Esophagus muscularis mucosa (tissue), 4 donors: ENCODE results near the gene POLN. TPM values are rescaled to one million over a fixed set of nuclear protein-coding genes. Genes with fewer than 3 reads are reported as not detected.
"Not testable (repeated sequence)": the region's sequence is repeated elsewhere in the genome, so short reads cannot be mapped to it uniquely, and the experiment has no call there.

ENCODE experiments used
- DNase-seq: peaks from one replicate; pipeline ENCODE4 v3.0.0-alpha.2; 2017; ENCODE audit errors: extremely low spot score
- H3K27ac ChIP-seq, 4 donors: fragments of 200-600 bp; sonication (generic); replicated peaks in 1 of 4; 1 replicate in 3 of 4; 2 replicates in 1 of 4; pipeline ENCODE4 v1.5.1; 2016 to 2019; ENCODE audit warnings: mild to moderate bottlenecking in 1 of 4
- H3K27me3 ChIP-seq, 4 donors: fragments of 200-600 bp; sonication (generic); one replicate each; pipeline versions ENCODE4 v1.5.1 to v1.6.0; 2016 to 2019
- H3K36me3 ChIP-seq, 4 donors: fragments of 200-600 bp; sonication (generic); one replicate each; pipeline ENCODE4 v1.5.1; 2016 to 2019
- H3K4me1 ChIP-seq, 4 donors: fragments of 200-600 bp; sonication (generic); one replicate each; pipeline ENCODE4 v1.5.1; 2016 to 2019
- H3K4me3 ChIP-seq, 4 donors: fragments of 200-600 bp; sonication (generic); 1 replicate in 2 of 4; 2 replicates in 2 of 4; pipeline ENCODE4 v1.5.1; 2016 to 2019; ENCODE audit warnings: mild to moderate bottlenecking in 4 of 4, moderate library complexity in 1 of 4
- H3K9me3 ChIP-seq, 4 donors: fragments of 200-600 bp; sonication (generic); 1 replicate in 3 of 4; 2 replicates in 1 of 4; pipeline ENCODE4 v1.5.1; 2016 to 2019
- CTCF ChIP-seq, 3 experiments: fragments of 200-600 bp in 2 of 3; fragments of 450-650 bp in 1 of 3; sonication (generic) in 2 of 3; IDR thresholded peaks; one replicate each; pipeline ENCODE4 v1.5.1; 2017 to 2019; ENCODE audit warnings: antibody characterized with exemption in 3 of 3, mild to moderate bottlenecking in 2 of 3, moderate library complexity in 1 of 3
- EP300 ChIP-seq: sonication (generic); formaldehyde crosslinking; IDR thresholded peaks from one replicate; pipeline ENCODE4 v1.6.1; 2017; ENCODE audit warnings: antibody characterized with exemption
- POLR2A ChIP-seq: fragments of 450-650 bp; IDR thresholded peaks from one replicate; pipeline ENCODE4 v1.6.1; 2017; ENCODE audit warnings: antibody characterized with exemption, moderate library complexity, mild to moderate bottlenecking, low read depth
- POLR2AphosphoS5 ChIP-seq, 2 donors: sonication (generic); formaldehyde crosslinking; IDR thresholded peaks; one replicate each; pipeline ENCODE4 v1.6.1; 2017; ENCODE audit warnings: antibody characterized with exemption in 2 of 2
- WGBS: methylation state at CpG from one replicate; pipeline ENCODE4 v1.1.5; 2018; 5-methylcytosine and 5-hydroxymethylcytosine counted together
- intact Hi-C: fragments of 100-400 bp; cut with DNase I; formaldehyde crosslinking; loops from one replicate; pipeline ENCODE4 v1.15.1; 2023
- total RNA-seq, 4 donors: library from RNA; depleted of rRNA; stranded (reverse); fragments of >200 nt; gene quantifications; one replicate each; pipeline versions ENCODE4 v1.1.0 to v1.2.1, GENCODE V29; 2016

The POLN gene
- total RNA-seq, 4 donors from 2014 or later = 1.2 to 3.3 (median 2.7) TPM

GRCh38 chr4:2277956-2278355 is 36.0 kb upstream of the POLN start:
- no peak overlapping the region for H3K27ac ChIP-seq
- no peak for DNase-seq
- intact Hi-C loops = no loop called here
- WGBS = 84% methylated on average over 9 of the region's 9 CpGs
- TF ChIP-seq CTCF (IDR thresholded peaks at IDR 0.05) (no peak), EP300 (no peak), POLR2A (no peak), POLR2AphosphoS5 (IDR thresholded peaks at IDR 0.05) (no peak)
- H3K4me3 ChIP-seq = no peak overlapping the region
- H3K4me1 ChIP-seq = no peaks in the 10 kb centered on the region
- H3K9me3 ChIP-seq = no peaks in the 10 kb centered on the region
- H3K36me3 ChIP-seq = peaks cover 0 to 7% (median 2%) of the 10 kb centered on the region in 4 donors
- no peaks in the 10 kb centered on the region for H3K27me3 ChIP-seq

GRCh38 chr4:2276581-2277325 is 34.8 kb upstream of the POLN start:
- H3K27ac ChIP-seq = no peak overlapping the region
- H3K4me1 ChIP-seq = no peaks in the 10 kb centered on the region
- TF ChIP-seq EP300 (no peak), POLR2AphosphoS5 (IDR thresholded peaks at IDR 0.05) (no peak), CTCF (IDR thresholded peaks at IDR 0.05) (no peak), POLR2A (no peak)
- no peak for DNase-seq
- no peak overlapping the region for H3K4me3 ChIP-seq
- H3K9me3 ChIP-seq = no peaks in the 10 kb centered on the region
- peaks cover 0 to 12% (median 4%) of the 10 kb centered on the region in 4 donors for H3K36me3 ChIP-seq
- intact Hi-C loops = no loop called here
- no peaks in the 10 kb centered on the region for H3K27me3 ChIP-seq
- WGBS = 96% methylated on average over 30 of the region's 30 CpGs

- Histone ChIP-seq H3K27ac (no peak overlapping the region), H3K4me3 (no peak overlapping the region), H3K9me3 (no peaks in the 10 kb centered on the region), H3K36me3 (peaks cover 0 to 19% (median 11%) of the 10 kb centered on the region in 4 donors), H3K4me1 (no peaks in the 10 kb centered on the region), H3K27me3 (no peaks in the 10 kb centered on the region)
- TF ChIP-seq CTCF (IDR thresholded peaks at IDR 0.05) (no peak), EP300 (no peak), POLR2AphosphoS5 (IDR thresholded peaks at IDR 0.05) (no peak), POLR2A (no peak)
- 95% methylated on average over 41 of the region's 44 CpGs for WGBS
- no peak for DNase-seq
- intact Hi-C loops = no loop called here
Observed at GRCh38 chr4:2275546-2276251, 33.8 kb upstream of the POLN start.

- H3K4me1 ChIP-seq, H3K9me3 ChIP-seq, H3K27me3 ChIP-seq, H3K4me3 ChIP-seq, H3K27ac ChIP-seq, intact Hi-C loops, DNase-seq: not testable (repeated sequence)
- H3K36me3 ChIP-seq = peaks cover 0 to 26% (median 15%) of the 10 kb centered on the region in 4 donors
- 94% methylated on average over 10 of the region's 10 CpGs for WGBS
Observed at GRCh38 chr4:2275044-2275397, 33.1 kb upstream of the POLN start.

- no peak overlapping the region for H3K4me3 ChIP-seq
- 90% methylated on average over 17 of the region's 21 CpGs for WGBS
Observed at GRCh38 chr4:2274320-2275043, 32.6 kb upstream of the POLN start.

More at GRCh38 chr4:2274320-2275043, 32.6 kb upstream of the POLN start:
- no peaks in the 10 kb centered on the region for H3K9me3 ChIP-seq
- TF ChIP-seq CTCF (IDR thresholded peaks at IDR 0.05) = no peak
- no peak for TF ChIP-seq POLR2AphosphoS5 (IDR thresholded peaks at IDR 0.05)
- TF ChIP-seq POLR2A = no peak
- no peak for DNase-seq
- intact Hi-C loops = no loop called here
- no peak overlapping the region for H3K27ac ChIP-seq
- H3K36me3 ChIP-seq = peaks cover 0 to 26% (median 15%) of the 10 kb centered on the region in 4 donors
- H3K27me3 ChIP-seq = no peaks in the 10 kb centered on the region
- H3K4me1 ChIP-seq = no peaks in the 10 kb centered on the region
